ENCODE data around the gene EFCAB6.

Gene EFCAB6

GRCh38 chr22:43819421-43819921, 7.4 kb upstream of the EFCAB6 start:
- in situ Hi-C loops (cut with MboI; ENCODE audit: low sequenced_read_pairs), result no loop called here

GRCh38 chr22:43818981-43819380, 6.9 kb upstream of the EFCAB6 start:
- in situ Hi-C loops (cut with MboI; ENCODE audit: low sequenced_read_pairs), result no loop called here

- in situ Hi-C loops (cut with MboI; ENCODE audit: low sequenced_read_pairs), result no loop called here
These were observed 5.3 kb upstream of the EFCAB6 start for GRCh38 chr22:43817402-43817801.

- in situ Hi-C loops (cut with MboI; ENCODE audit: low sequenced_read_pairs), result no loop called here
These were observed 2.2 kb upstream of the EFCAB6 start for GRCh38 chr22:43814264-43814663.

- in situ Hi-C loops (cut with MboI; ENCODE audit: low sequenced_read_pairs), result no loop called here
These were observed 785 bp upstream of the EFCAB6 start for GRCh38 chr22:43812890-43813289.

GRCh38 chr22:43811777-43812148, 342 bp downstream of the EFCAB6 start:
- in situ Hi-C loops (cut with MboI; ENCODE audit: low sequenced_read_pairs), result no loop called here

- in situ Hi-C loops (cut with MboI; ENCODE audit: low sequenced_read_pairs), result no loop called here
These were observed 9.1 kb downstream of the EFCAB6 start for GRCh38 chr22:43802897-43803495.

- in situ Hi-C loops (cut with MboI; ENCODE audit: low sequenced_read_pairs), result no loop called here
These were observed 11.1 kb downstream of the EFCAB6 start for GRCh38 chr22:43800970-43801369.

GRCh38 chr22:43798492-43798891, 13.6 kb downstream of the EFCAB6 start:
- in situ Hi-C loops (cut with MboI; ENCODE audit: low sequenced_read_pairs), result no loop called here

- in situ Hi-C loops (cut with MboI; ENCODE audit: low sequenced_read_pairs), result no loop called here
These were observed 15.5 kb downstream of the EFCAB6 start for GRCh38 chr22:43796567-43796966.

GRCh38 chr22:43795320-43795719, 16.8 kb downstream of the EFCAB6 start:
- in situ Hi-C loops (cut with MboI; ENCODE audit: low sequenced_read_pairs), result no loop called here

GRCh38 chr22:43792905-43793304, 19.2 kb downstream of the EFCAB6 start:
- in situ Hi-C loops (cut with MboI; ENCODE audit: low sequenced_read_pairs), result no loop called here

GRCh38 chr22:43789452-43789851, 22.7 kb downstream of the EFCAB6 start:
- in situ Hi-C loops (cut with MboI; ENCODE audit: low sequenced_read_pairs), result no loop called here

- in situ Hi-C loops (cut with MboI; ENCODE audit: low sequenced_read_pairs), result no loop called here
These were observed 28.3 kb downstream of the EFCAB6 start for GRCh38 chr22:43783777-43784176.

- in situ Hi-C loops (cut with MboI; ENCODE audit: low sequenced_read_pairs), result no loop called here
These were observed 29.7 kb downstream of the EFCAB6 start for GRCh38 chr22:43782448-43782847.

GRCh38 chr22:43777286-43777685, 34.8 kb downstream of the EFCAB6 start:
- in situ Hi-C loops (cut with MboI; ENCODE audit: low sequenced_read_pairs), result no loop called here

GRCh38 chr22:43776081-43776670, 35.9 kb downstream of the EFCAB6 start:
- in situ Hi-C loops (cut with MboI; ENCODE audit: low sequenced_read_pairs), result no loop called here

- in situ Hi-C loops (cut with MboI; ENCODE audit: low sequenced_read_pairs), result no loop called here
These were observed 37.7 kb downstream of the EFCAB6 start for GRCh38 chr22:43774318-43774915.

GRCh38 chr22:43772831-43773230, 39.3 kb downstream of the EFCAB6 start:
- in situ Hi-C loops (cut with MboI; ENCODE audit: low sequenced_read_pairs), result no loop called here

GRCh38 chr22:43755452-43755851, 56.7 kb downstream of the EFCAB6 start:
- in situ Hi-C loops (cut with MboI; ENCODE audit: low sequenced_read_pairs), result no loop called here

GRCh38 chr22:43755011-43755410, 57.1 kb downstream of the EFCAB6 start:
- in situ Hi-C loops (cut with MboI; ENCODE audit: low sequenced_read_pairs), result no loop called here

GRCh38 chr22:43754176-43754575, 57.9 kb downstream of the EFCAB6 start:
- in situ Hi-C loops (cut with MboI; ENCODE audit: low sequenced_read_pairs), result no loop called here

Data from hTERT RPE-1 (cell line).